SK-N-SH (cell line): ENCODE data around the gene GUCA1C. TPM values are rescaled to one million over a fixed set of nuclear protein-coding genes. Genes with fewer than 3 reads are reported as not detected.

Experiments used
- CTCF ChIA-PET: fragments of 300-600, 350-600 bp; formaldehyde crosslinking; extraction: SDS; loops from one replicate; lab custom pipeline; 2021; lab: Yijun Ruan, JAX
- POLR2A ChIA-PET: fragments of 350-600 bp; sonication (Branson Sonifier 250); formaldehyde crosslinking; extraction: SDS; loops from one replicate; lab custom pipeline; 2020; ENCODE audit warnings: antibody characterized with exemption, inconsistent platforms; lab: Yijun Ruan, JAX
- DNase-seq: peaks from one replicate; pipeline ENCODE4 v3.0.0; 2012
- H2AFZ ChIP-seq: fragments of 200-600 bp; sonication (generic); 2 replicates; pipeline ENCODE4 v1.8.1; 2016; ENCODE audit warnings: antibody characterized with exemption, mild to moderate bottlenecking, low read depth
- H3F3A ChIP-seq: fragments of 200-600 bp; sonication (generic); replicated peaks from 2 replicates; pipeline ENCODE3; 2016; ENCODE audit warnings: antibody characterized with exemption, mild to moderate bottlenecking; ENCODE audit not compliant: insufficient read depth
- H3K27ac ChIP-seq, 2 experiments: fragments of 200-500 bp in 1 of 2; fragments of 200-600 bp in 1 of 2; sonication (Bioruptor generic) in 1 of 2; sonication (generic), shearing (Covaris generic) in 1 of 2; 2 replicates each; pipeline versions ENCODE4 v1.5.1 to v1.6.1; 2014 to 2016; ENCODE audit warnings: low read depth in 2 of 2, inconsistent platforms in 1 of 2, low read length in 1 of 2, mild to moderate bottlenecking in 1 of 2, mixed read lengths in 1 of 2
- H3K27me3 ChIP-seq: fragments of 200-600 bp; sonication (generic), shearing (Covaris generic); 2 replicates; pipeline ENCODE4 v1.6.1; 2016; ENCODE audit warnings: mixed run types; ENCODE audit not compliant: insufficient read depth
- H3K36me3 ChIP-seq, 2 experiments: fragments of 200-500 bp in 1 of 2; fragments of 200-600 bp in 1 of 2; sonication (Bioruptor generic) in 1 of 2; sonication (generic) in 1 of 2; replicated peaks in 1 of 2; 2 replicates each; pipeline versions ENCODE3 to v1.5.1; 2014 to 2016; ENCODE audit warnings: low read length in 1 of 2, mild to moderate bottlenecking in 1 of 2; ENCODE audit not compliant: insufficient read depth in 2 of 2, control insufficient read depth in 1 of 2
- H3K4me1 ChIP-seq, 2 experiments: fragments of 200-500 bp in 1 of 2; fragments of 200-600 bp in 1 of 2; sonication (Bioruptor generic) in 1 of 2; sonication (generic), shearing (Covaris generic) in 1 of 2; 2 replicates each; pipeline versions ENCODE4 v1.5.1 to v1.6.1; 2014 to 2016; ENCODE audit warnings: low read depth in 1 of 2, low read length in 1 of 2, mixed run types in 1 of 2; ENCODE audit not compliant: insufficient read depth in 2 of 2, control insufficient read depth in 1 of 2
- H3K4me2 ChIP-seq: fragments of 200-600 bp; sonication (generic), shearing (Covaris generic); 2 replicates; pipeline ENCODE4 v1.6.1; 2017; ENCODE audit warnings: mixed run types
- H3K4me3 ChIP-seq, 2 experiments: fragments of 200-500 bp in 1 of 2; fragments of 200-600 bp in 1 of 2; sonication (Bioruptor generic) in 1 of 2; sonication (generic), shearing (Covaris generic) in 1 of 2; 2 replicates each; pipeline versions ENCODE4 v1.5.1 to v1.8.1; 2014 to 2016; ENCODE audit warnings: low read depth in 2 of 2, inconsistent platforms in 1 of 2, low read length in 1 of 2, mild to moderate bottlenecking in 1 of 2, mixed read lengths in 1 of 2, moderate library complexity in 1 of 2
- H3K79me2 ChIP-seq: fragments of 200-600 bp; sonication (generic); 2 replicates; pipeline ENCODE4 v1.8.1; 2017; ENCODE audit warnings: mild to moderate bottlenecking; ENCODE audit not compliant: insufficient read depth
- H3K9ac ChIP-seq: fragments of 200-600 bp; sonication (generic); 2 replicates; pipeline ENCODE4 v1.6.1; 2017; ENCODE audit warnings: mixed run types
- H3K9me2 ChIP-seq: fragments of 200-600 bp; sonication (generic); 2 replicates; pipeline ENCODE4 v1.6.1; 2017; ENCODE audit warnings: mixed run types
- H3K9me3 ChIP-seq: fragments of 200-600 bp; sonication (generic); 2 replicates; pipeline ENCODE4 v1.6.1; 2017; ENCODE audit warnings: mixed run types, mild to moderate bottlenecking, moderate library complexity
- H4K20me1 ChIP-seq: fragments of 200-600 bp; sonication (generic); 2 replicates; pipeline ENCODE4 v1.6.1; 2017; ENCODE audit warnings: mild to moderate bottlenecking, mixed run types; ENCODE audit not compliant: insufficient read depth
- CHD2 ChIP-seq: fragments of 150-350 bp; IDR thresholded peaks from 2 replicates; pipeline ENCODE4 v1.6.1; 2018; ENCODE audit warnings: low read length; ENCODE audit not compliant: partially characterized antibody
- ELF1 ChIP-seq: IDR thresholded peaks from 2 replicates; pipeline ENCODE4 v1.4.0; 2012
- FOSL2 ChIP-seq: IDR thresholded peaks from 2 replicates; pipeline ENCODE4 v1.4.0; 2012; ENCODE audit warnings: low read depth, mild to moderate bottlenecking, moderate library complexity, borderline replicate concordance
- GATA2 ChIP-seq: sonication (generic); formaldehyde crosslinking; IDR thresholded peaks from 2 replicates; pipeline ENCODE4 v1.5.0; 2020; ENCODE audit warnings: mild to moderate bottlenecking, missing genetic modification reagents
- IRF3 ChIP-seq: fragments of 150-350 bp; IDR thresholded peaks from 2 replicates; pipeline ENCODE4 v1.6.1; 2016; ENCODE audit warnings: mild to moderate bottlenecking, low read depth, low read length
- JUND ChIP-seq: IDR thresholded peaks from 2 replicates; pipeline ENCODE4 v1.4.0; 2012
- MEF2A ChIP-seq: IDR thresholded peaks from 2 replicates; pipeline ENCODE4 v1.4.0; 2012; ENCODE audit warnings: low read depth, borderline replicate concordance
- MXI1 ChIP-seq: IDR thresholded peaks from 2 replicates; pipeline ENCODE4 v1.6.1; 2012; ENCODE audit warnings: mild to moderate bottlenecking, low read depth, low read length, improper control_type of control experiment
- NRF1 ChIP-seq: IDR thresholded peaks from 2 replicates; pipeline ENCODE4 v1.6.1; 2012; ENCODE audit warnings: low read depth, mild to moderate bottlenecking, low read length
- POLR2AphosphoS5 ChIP-seq: IDR thresholded peaks from 2 replicates; pipeline ENCODE4 v1.6.1; 2012; ENCODE audit warnings: low read depth, low read length
- RAD21 ChIP-seq: IDR thresholded peaks from 2 replicates; pipeline ENCODE4 v1.6.1; 2012; ENCODE audit warnings: mild to moderate bottlenecking, low read length
- RCOR1 ChIP-seq: fragments of 150-350 bp; IDR thresholded peaks from 2 replicates; pipeline ENCODE4 v1.6.1; 2017; ENCODE audit warnings: antibody characterized with exemption, low read length
- RFX5 ChIP-seq: IDR thresholded peaks from 2 replicates; pipeline ENCODE4 v1.6.1; 2012; ENCODE audit warnings: mild to moderate bottlenecking, improper control_type of control experiment, low read length
- RXRA ChIP-seq: IDR thresholded peaks from 2 replicates; pipeline ENCODE4 v1.4.0; 2012; ENCODE audit warnings: low read depth, mild to moderate bottlenecking, borderline replicate concordance
- SIN3A ChIP-seq: IDR thresholded peaks from 2 replicates; pipeline ENCODE4 v1.6.1; 2012; ENCODE audit warnings: low read depth, mild to moderate bottlenecking, low read length, moderate library complexity, borderline replicate concordance
- SMC3 ChIP-seq: IDR thresholded peaks from 2 replicates; pipeline ENCODE4 v1.6.1; 2012; ENCODE audit warnings: low read depth, low read length, improper control_type of control experiment
- TAF1 ChIP-seq: IDR thresholded peaks from 2 replicates; pipeline ENCODE4 v1.6.1; 2012; ENCODE audit warnings: low read depth, mild to moderate bottlenecking, low read length, moderate library complexity, borderline replicate concordance
- WGBS: methylation state at CpG from one replicate; pipeline ENCODE4 v1.1.6; 2017; ENCODE audit warnings: low lambda C conversion rate; 5-methylcytosine and 5-hydroxymethylcytosine counted together
- polyA plus RNA-seq, 3 experiments: library from polyadenylated mRNA; depleted of rRNA; stranded (reverse); fragments of >200 nt; gene quantifications; 2 replicates each; pipeline ENCODE4 v1.2.3, GENCODE V29; 2012
- TF ChIP-seq, protein P1 (sequence below): IDR thresholded peaks from 2 replicates; pipeline ENCODE4 v1.4.0; 2012; ENCODE audit warnings: low read depth, borderline replicate concordance
- TF ChIP-seq, protein P2 (sequence below): fragments of 150-350 bp; IDR thresholded peaks from 2 replicates; pipeline ENCODE4 v1.6.1; 2017; ENCODE audit warnings: antibody characterized with exemption, low read length, low read depth, borderline replicate concordance
- TF ChIP-seq, protein P3 (sequence below): IDR thresholded peaks from 2 replicates; pipeline ENCODE4 v1.4.0; 2012; ENCODE audit warnings: low read depth, borderline replicate concordance

Gene GUCA1C
- polyA plus RNA-seq, 1 of the 3 experiments (the other 2 are of a cell fraction) = not detected

GRCh38 chr3:108972482-108972881 is 18.8 kb upstream of the GUCA1C start (continued):
- TF ChIP-seq, protein P1, sequence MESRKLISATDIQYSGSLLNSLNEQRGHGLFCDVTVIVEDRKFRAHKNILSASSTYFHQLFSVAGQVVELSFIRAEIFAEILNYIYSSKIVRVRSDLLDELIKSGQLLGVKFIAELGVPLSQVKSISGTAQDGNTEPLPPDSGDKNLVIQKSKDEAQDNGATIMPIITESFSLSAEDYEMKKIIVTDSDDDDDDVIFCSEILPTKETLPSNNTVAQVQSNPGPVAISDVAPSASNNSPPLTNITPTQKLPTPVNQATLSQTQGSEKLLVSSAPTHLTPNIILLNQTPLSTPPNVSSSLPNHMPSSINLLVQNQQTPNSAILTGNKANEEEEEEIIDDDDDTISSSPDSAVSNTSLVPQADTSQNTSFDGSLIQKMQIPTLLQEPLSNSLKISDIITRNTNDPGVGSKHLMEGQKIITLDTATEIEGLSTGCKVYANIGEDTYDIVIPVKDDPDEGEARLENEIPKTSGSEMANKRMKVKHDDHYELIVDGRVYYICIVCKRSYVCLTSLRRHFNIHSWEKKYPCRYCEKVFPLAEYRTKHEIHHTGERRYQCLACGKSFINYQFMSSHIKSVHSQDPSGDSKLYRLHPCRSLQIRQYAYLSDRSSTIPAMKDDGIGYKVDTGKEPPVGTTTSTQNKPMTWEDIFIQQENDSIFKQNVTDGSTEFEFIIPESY = no peak
- TF ChIP-seq JUND = no peak
- TF ChIP-seq, all 33 proteins: peak for 0

GRCh38 chr3:108970561-108970960 is 16.9 kb upstream of the GUCA1C start:
- ChIA-PET CTCF (interaction anchor here (1.8 kb wide), 1 partner anchor 55 kb away, joined by 4 read pairs; no protein-coding TSS in a partner anchor), POLR2A (no interaction called here)
- Histone ChIP-seq H3K9me3 (no peaks in the 10 kb centered on the region), H3K27ac (no peak overlapping the region), H3F3A (no peaks in the 10 kb centered on the region), H3K4me1 (no peaks in the 10 kb centered on the region), H3K9me2 (no peaks in the 10 kb centered on the region), H4K20me1 (no peaks in the 10 kb centered on the region), H2AFZ (no peak overlapping the region), H3K9ac (no peak overlapping the region), H3K79me2 (no peaks in the 10 kb centered on the region), H3K27me3 (no peaks in the 10 kb centered on the region), H3K36me3 (no peaks in the 10 kb centered on the region), H3K4me2 (no peak overlapping the region), H3K4me3 (no peak overlapping the region)
- no peak for TF ChIP-seq RFX5
- no peak for DNase-seq
- WGBS = 48% methylated on average over 3 of the region's 3 CpGs

GRCh38 chr3:108966773-108967172 is 13.1 kb upstream of the GUCA1C start:
- H4K20me1 ChIP-seq = no peaks in the 10 kb centered on the region
- TF ChIP-seq NRF1 (no peak), POLR2AphosphoS5 (no peak), TAF1 (no peak), RXRA (no peak), SMC3 (no peak), MEF2A (no peak), MXI1 (no peak), ELF1 (no peak), JUND (no peak), RFX5 (no peak), GATA2 (no peak), IRF3 (no peak), SIN3A (no peak), RCOR1 (no peak), CHD2 (no peak), RAD21 (no peak), FOSL2 (no peak)
- TF ChIP-seq, protein P2, sequence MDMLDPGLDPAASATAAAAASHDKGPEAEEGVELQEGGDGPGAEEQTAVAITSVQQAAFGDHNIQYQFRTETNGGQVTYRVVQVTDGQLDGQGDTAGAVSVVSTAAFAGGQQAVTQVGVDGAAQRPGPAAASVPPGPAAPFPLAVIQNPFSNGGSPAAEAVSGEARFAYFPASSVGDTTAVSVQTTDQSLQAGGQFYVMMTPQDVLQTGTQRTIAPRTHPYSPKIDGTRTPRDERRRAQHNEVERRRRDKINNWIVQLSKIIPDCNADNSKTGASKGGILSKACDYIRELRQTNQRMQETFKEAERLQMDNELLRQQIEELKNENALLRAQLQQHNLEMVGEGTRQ = no peak
- TF ChIP-seq, protein P1 = no peak
- TF ChIP-seq, protein P3, sequence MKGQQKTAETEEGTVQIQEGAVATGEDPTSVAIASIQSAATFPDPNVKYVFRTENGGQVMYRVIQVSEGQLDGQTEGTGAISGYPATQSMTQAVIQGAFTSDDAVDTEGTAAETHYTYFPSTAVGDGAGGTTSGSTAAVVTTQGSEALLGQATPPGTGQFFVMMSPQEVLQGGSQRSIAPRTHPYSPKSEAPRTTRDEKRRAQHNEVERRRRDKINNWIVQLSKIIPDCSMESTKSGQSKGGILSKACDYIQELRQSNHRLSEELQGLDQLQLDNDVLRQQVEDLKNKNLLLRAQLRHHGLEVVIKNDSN = no peak
- H3K27me3 ChIP-seq = no peaks in the 10 kb centered on the region
- no peaks in the 10 kb centered on the region for H3K4me1 ChIP-seq
- no peak overlapping the region for H3K4me2 ChIP-seq
- no peaks in the 10 kb centered on the region for H3K9me2 ChIP-seq
- H3K27ac ChIP-seq = no peak overlapping the region
- H3K9ac ChIP-seq = no peak overlapping the region
- DNase-seq = no peak
- H3K79me2 ChIP-seq = no peaks in the 10 kb centered on the region
- H3K9me3 ChIP-seq = no peaks in the 10 kb centered on the region
- ChIA-PET CTCF (no interaction called here), POLR2A (no interaction called here)
- 76% methylated on average over 3 of the region's 3 CpGs for WGBS
- no peak overlapping the region for H2AFZ ChIP-seq
- no peaks in the 10 kb centered on the region for H3K36me3 ChIP-seq
- no peak overlapping the region for H3K4me3 ChIP-seq
- no peaks in the 10 kb centered on the region for H3F3A ChIP-seq
